HepG2 (cell line): ENCODE results near the gene SLC35D2. TPM values are rescaled to one million over a fixed set of nuclear protein-coding genes. Genes with fewer than 3 reads are reported as not detected.

Experiments used
- ASH2L ChIP-seq: fragments of 300-600, 200-600 bp; sonication (generic); IDR thresholded peaks from 2 replicates; pipeline ENCODE4 v1.7.0; 2017; ENCODE audit warnings: low read depth, mild to moderate bottlenecking, moderate library complexity, mixed read lengths, low read length; ENCODE audit not compliant: insufficient read length
- KAT7 ChIP-seq: IDR thresholded peaks from 2 replicates; pipeline ENCODE4 v1.6.1; 2018; ENCODE audit warnings: borderline replicate concordance, missing compliant biosample characterization
- KIAA2018 ChIP-seq: sonication (generic); formaldehyde crosslinking; IDR thresholded peaks from 2 replicates; pipeline ENCODE4 v1.5.0; 2020; ENCODE audit warnings: mild to moderate bottlenecking, missing genetic modification reagents, borderline replicate concordance
- PAXIP1 ChIP-seq: sonication (generic); formaldehyde crosslinking; conservative IDR thresholded peaks from 2 replicates; pipeline ENCODE4 v1.4.0; 2020; ENCODE audit warnings: mild to moderate bottlenecking, missing genetic modification reagents, moderate library complexity
- SAP130 ChIP-seq: IDR thresholded peaks from 2 replicates; pipeline ENCODE4 v1.6.1; 2016; ENCODE audit warnings: low read depth
- SMAD3 ChIP-seq: sonication (generic); formaldehyde crosslinking; IDR thresholded peaks from 2 replicates; pipeline ENCODE4 v1.4.0; 2020; ENCODE audit warnings: missing genetic modification reagents
- SMYD3 ChIP-seq: sonication (generic); formaldehyde crosslinking; IDR thresholded peaks from 2 replicates; pipeline ENCODE4 v1.8.1; 2023; ENCODE audit warnings: mild to moderate bottlenecking, missing genetic modification reagents
- SP2 ChIP-seq: sonication (generic); formaldehyde crosslinking; IDR thresholded peaks from 2 replicates; pipeline ENCODE4 v1.5.1; 2020; ENCODE audit warnings: mild to moderate bottlenecking, missing genetic modification reagents
- TFDP1 ChIP-seq: IDR thresholded peaks from 2 replicates; pipeline ENCODE4 v1.6.1; 2016; ENCODE audit warnings: missing compliant biosample characterization, missing genetic modification reagents, borderline replicate concordance
- ZNF180 ChIP-seq: sonication (generic); formaldehyde crosslinking; IDR thresholded peaks from 2 replicates; pipeline ENCODE4 v1.4.0; 2020; ENCODE audit warnings: low read depth, missing genetic modification reagents, borderline replicate concordance
- ZNF275 ChIP-seq: sonication (generic); formaldehyde crosslinking; IDR thresholded peaks from 2 replicates; pipeline ENCODE4 v1.8.0; 2022; ENCODE audit warnings: missing genetic modification reagents, mild to moderate bottlenecking, inconsistent platforms, borderline replicate concordance
- ZNF451 ChIP-seq: sonication (generic); formaldehyde crosslinking; IDR thresholded peaks from 2 replicates; pipeline ENCODE4 v1.5.0; 2020; ENCODE audit warnings: mild to moderate bottlenecking, missing genetic modification reagents
- ZNF550 ChIP-seq: sonication (generic); formaldehyde crosslinking; IDR thresholded peaks from 2 replicates; pipeline ENCODE4 v1.4.0; 2020; ENCODE audit warnings: mild to moderate bottlenecking, missing genetic modification reagents, borderline replicate concordance
- ZNF567 ChIP-seq: sonication (generic); formaldehyde crosslinking; IDR thresholded peaks from 2 replicates; pipeline ENCODE4 v1.8.1; 2023; ENCODE audit warnings: mild to moderate bottlenecking, missing genetic modification reagents, borderline replicate concordance
- polyA plus RNA-seq, 8 experiments: library from polyadenylated mRNA; depleted of rRNA in 3 of 8; stranded (reverse) in 7 of 8; unstranded in 1 of 8; fragments of >200 nt; fragmentation: Illumina TruSeq in 4 of 8; extraction: Trizol in 4 of 8; gene quantifications; 2 replicates each; pipeline versions ENCODE4 v1.2.1 to v1.2.3, GENCODE V29; 2011 to 2016; ENCODE audit warnings: low read depth in 4 of 8, missing spikeins in 1 of 8, mixed read lengths in 1 of 8; ENCODE audit not compliant: insufficient read depth in 1 of 8
- total RNA-seq, 5 experiments: library from RNA; depleted of rRNA; stranded (reverse); fragments of >200 nt; fragmentation: Illumina TruSeq; extraction: Trizol; gene quantifications; 2 replicates each; pipeline ENCODE4 v1.2.3, GENCODE V29; 2016; ENCODE audit warnings: low read depth in 1 of 5

The SLC35D2 gene
- total and polyA plus RNA-seq, 2 of the 13 experiments (the other 11 are each of a cell fraction or from before 2014, with no cell fraction given), result 96.2 to 103 TPM

- TF ChIP-seq ASH2L, result peak; percentile 51
- no peak for TF ChIP-seq ZNF550 (CRISPR knock-in tag)
- TF ChIP-seq KIAA2018 (CRISPR knock-in tag), result no peak
- peak; percentile 22; the same call in 1 of the 2 replicates for TF ChIP-seq ZNF451
- TF ChIP-seq KAT7, result no peak; the same call in 1 of the 2 replicates
- TF ChIP-seq SP2, result no peak
- no peak for TF ChIP-seq ZNF180
- peak; percentile 70; the same call in 1 of the 2 replicates for TF ChIP-seq SMAD3 (CRISPR knock-in tag)
- TF ChIP-seq SMYD3 (CRISPR knock-in tag), result peak; percentile 43; the same call in 1 of the 2 replicates
- TF ChIP-seq ZNF567 (CRISPR knock-in tag), result no peak
- no peak for TF ChIP-seq ZNF275 (CRISPR knock-in tag)
- peak; percentile 96 for TF ChIP-seq SAP130 (CRISPR knock-in tag)
- TF ChIP-seq PAXIP1, result peak; percentile 97
- TF ChIP-seq TFDP1 (CRISPR knock-in tag), result peak; percentile 19; the same call in 1 of the 2 replicates
Observed at GRCh38 chr9:96420468-96421219, 37.1 kb upstream of the SLC35D2 start (continued).
